Aortic smooth muscle cell (primary cell): ENCODE results near the gene ASTN1. TPM values are rescaled to one million over a fixed set of nuclear protein-coding genes. Genes with fewer than 3 reads are reported as not detected.

Experiments
- total RNA-seq: library from RNA; depleted of rRNA; stranded (reverse); fragments of >200 nt; gene quantifications from 2 replicates; pipeline ENCODE4 v1.2.3, GENCODE V29; 2014

Gene ASTN1
- under 0.01 TPM in 1 of 2 replicates, not detected in the other for total RNA-seq

DNA sequence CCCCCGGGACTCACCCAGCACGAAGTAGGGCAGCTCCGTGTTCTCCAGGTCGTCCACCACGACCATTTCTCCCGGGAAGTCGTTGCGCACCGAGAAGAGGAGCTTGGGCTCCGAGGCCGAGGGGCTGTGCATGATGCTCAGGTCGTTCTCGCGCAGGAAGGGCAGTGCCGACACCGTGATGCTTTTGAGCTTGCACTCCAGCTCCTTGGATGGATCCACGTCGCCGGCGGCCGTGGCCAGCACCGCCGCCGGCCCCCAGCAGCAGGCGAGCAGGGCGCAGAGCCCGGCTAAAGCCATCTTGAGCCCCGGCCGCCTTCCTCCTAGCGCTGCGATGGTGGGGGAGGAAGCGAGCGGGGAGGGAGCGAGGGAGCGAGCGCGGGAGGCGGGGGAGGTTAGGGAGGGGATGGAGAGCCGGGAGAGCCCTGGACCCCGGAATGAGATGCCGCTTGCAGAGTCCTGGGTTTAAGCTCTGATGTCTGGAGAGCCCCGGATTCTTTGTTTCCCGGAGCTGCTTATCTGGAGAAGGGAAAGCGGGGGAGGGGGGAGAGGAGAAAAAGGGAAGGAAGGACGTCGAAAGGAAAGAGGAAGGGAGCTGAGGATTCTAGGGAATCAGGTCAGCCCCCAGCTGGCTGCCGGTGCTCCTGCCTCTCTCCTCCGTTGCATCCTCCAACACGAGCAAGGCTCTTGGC, at the start of gene ASTN1:
TSS of gene ASTN1 (minus strand) at position 333 of the 689 bp plus-strand sequence. CDS start at position 297, 36 bp downstream.

DNA sequence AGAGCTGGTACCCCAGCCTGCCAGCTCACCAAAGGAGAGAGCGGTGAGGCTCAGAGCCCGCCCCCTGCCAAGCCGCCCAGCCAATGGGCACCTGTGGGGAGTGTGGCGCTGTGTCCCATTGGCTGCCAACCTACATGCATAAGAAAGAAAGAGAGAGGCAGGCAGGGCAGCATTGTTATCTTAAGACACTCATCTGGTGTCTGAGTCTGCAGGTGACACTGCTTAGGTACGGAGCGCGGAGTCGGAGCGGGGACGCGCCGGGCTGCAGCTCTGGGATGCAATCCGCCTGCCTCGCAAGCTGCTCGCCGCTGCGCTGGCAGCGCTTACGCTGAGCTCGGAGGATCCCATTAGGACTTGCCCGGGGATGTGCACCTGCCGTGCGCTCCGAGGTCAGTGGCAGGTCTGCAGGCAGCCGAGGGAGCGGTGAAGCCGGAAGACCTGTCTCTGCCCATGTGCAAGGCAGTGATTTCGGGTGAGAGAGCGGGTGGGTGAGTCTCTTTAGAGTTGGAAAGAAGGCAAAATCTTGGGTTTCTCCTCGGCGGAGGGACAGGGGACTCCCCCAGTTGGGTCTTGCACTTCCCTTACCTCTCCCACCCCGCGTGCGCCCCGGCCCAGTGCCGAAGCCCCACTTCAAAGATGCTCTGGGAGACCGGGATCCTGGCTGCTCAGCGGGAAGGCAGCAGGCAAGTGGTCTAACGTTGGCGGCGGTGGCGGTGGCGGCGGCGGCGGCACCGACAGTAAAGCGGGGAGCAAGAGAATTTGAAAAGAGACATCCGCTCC, 6.4 kb upstream of the ASTN1 start, which contains the start of gene BRINP2:
TSS of gene BRINP2 (plus strand) at position 203 of the 780 bp plus-strand sequence. CDS start 58,919 bp downstream, outside the sequence.

Other genes starting within 250 kb of the ASTN1 start
- not detected in 2 replicates for gene BRINP2, start 6.2 kb upstream of the ASTN1 start, total RNA-seq